ENCODE results near the gene HRK. TPM values are rescaled to one million over a fixed set of nuclear protein-coding genes. Genes with fewer than 3 reads are reported as not detected.

The HRK gene
- total and polyA plus RNA-seq, 8 donors = 0.04 to 0.16 (median 0.10) TPM; not detected in 4

DNA sequence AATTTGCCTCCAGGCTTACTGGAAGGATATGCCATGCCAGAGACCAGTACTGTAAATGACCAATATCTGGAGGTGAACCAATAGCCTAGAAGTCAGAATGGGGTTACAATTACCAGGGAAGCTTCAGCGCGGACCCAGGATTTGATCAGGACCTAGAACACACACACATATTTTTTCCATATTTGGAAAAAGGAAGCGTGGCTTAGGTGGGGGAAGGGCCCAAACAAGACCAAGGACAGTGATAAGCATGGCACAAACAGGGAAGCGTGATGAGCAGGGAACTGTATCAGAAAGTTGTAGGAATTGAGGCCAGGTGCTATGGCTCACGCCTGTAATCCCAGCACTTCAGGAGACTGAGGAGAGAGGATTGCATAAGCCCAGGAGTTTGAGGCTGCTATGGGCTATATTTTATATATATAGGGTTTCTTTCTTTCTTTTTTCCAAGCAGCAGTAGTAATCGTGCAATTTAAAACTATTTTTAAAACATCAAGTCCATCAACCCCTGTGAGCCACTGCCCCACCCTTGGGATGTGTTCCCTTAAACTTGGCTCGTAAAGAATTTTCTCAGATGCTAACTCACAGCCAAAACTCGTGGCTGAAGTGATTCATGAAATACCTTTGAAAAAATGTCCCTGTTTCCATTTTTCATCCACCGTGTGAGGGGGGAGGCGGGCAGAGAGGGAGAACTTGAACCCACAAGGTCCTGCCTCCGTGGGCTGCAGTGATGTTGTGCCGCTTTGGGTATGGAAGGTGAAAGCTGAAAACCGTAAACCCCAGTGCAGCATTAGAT lies 16.7 kb downstream of the HRK start:
- Histone ChIP-seq H3K4me3 (no peak overlapping the region), H3K27ac (no peak overlapping the region), H3K9me3 (no peaks in the 10 kb centered on the region), H3K36me3 (no peaks in the 10 kb centered on the region), H3K4me1 (no peaks in the 10 kb centered on the region), H3K27me3 (no peaks in the 10 kb centered on the region)
- WGBS, 2 donors = 42 to 59% methylated on average over 13 of the region's 13 CpGs
- DNase-seq (no peak), ATAC-seq (no peak), FAIRE-seq (no peak)
- intact Hi-C loops (cut with DNase I) = no loop called here
- TF ChIP-seq, protein P1, sequence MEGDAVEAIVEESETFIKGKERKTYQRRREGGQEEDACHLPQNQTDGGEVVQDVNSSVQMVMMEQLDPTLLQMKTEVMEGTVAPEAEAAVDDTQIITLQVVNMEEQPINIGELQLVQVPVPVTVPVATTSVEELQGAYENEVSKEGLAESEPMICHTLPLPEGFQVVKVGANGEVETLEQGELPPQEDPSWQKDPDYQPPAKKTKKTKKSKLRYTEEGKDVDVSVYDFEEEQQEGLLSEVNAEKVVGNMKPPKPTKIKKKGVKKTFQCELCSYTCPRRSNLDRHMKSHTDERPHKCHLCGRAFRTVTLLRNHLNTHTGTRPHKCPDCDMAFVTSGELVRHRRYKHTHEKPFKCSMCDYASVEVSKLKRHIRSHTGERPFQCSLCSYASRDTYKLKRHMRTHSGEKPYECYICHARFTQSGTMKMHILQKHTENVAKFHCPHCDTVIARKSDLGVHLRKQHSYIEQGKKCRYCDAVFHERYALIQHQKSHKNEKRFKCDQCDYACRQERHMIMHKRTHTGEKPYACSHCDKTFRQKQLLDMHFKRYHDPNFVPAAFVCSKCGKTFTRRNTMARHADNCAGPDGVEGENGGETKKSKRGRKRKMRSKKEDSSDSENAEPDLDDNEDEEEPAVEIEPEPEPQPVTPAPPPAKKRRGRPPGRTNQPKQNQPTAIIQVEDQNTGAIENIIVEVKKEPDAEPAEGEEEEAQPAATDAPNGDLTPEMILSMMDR (IDR thresholded peaks at IDR 0.05) = no peak

DNA sequence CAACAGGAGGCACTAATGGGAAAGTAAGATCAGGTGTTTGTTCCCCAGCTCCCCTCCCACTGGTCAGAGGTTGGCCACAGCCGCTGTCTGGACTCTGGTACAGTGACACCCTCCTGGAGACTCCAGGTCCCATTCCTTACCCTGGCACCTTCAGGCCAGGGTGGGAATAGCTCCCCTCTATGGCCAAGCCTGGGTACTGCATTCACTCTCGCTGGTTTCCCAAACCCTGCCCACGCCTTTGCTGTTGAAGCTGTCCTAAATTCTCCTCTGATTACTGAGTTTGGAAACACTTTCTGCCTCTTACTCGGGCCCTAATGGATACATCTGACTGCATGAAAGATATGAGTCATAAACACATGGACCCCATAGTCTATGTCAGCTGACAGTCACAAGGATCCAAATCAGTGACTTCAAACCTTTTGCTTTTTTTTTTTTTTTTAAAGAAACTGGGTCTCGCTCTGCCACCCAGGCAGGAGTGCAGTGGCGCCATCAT lies 17.9 kb downstream of the HRK start:
- intact Hi-C loops (cut with DNase I) = no loop called here

DNA sequence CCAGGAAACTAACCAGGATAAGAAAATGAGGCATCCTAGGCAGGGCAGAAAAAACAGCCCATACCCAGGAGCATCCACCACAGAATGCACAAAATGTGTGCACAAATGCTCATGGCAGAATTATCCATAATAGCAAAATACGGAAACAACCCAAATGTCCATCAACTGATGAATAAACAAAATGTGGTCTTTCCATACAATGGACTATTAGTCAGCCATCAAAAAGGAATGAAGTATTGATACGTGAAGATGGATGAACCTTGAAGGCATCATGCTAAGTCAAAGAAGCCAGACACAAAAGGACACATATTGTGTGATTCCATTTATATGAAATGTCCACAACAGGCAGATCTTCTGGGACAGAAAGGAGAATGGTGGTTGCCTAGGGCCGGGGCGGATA lies 19.1 kb downstream of the HRK start:
- Histone ChIP-seq H3K4me1 (no peaks in the 10 kb centered on the region), H3K36me3 (no peaks in the 10 kb centered on the region), H3K27ac (no peak overlapping the region), H3K9me3 (no peaks in the 10 kb centered on the region), H3K4me3 (no peak overlapping the region), H3K27me3 (no peaks in the 10 kb centered on the region)
- intact Hi-C loops (cut with DNase I) = no loop called here
- TF ChIP-seq, protein P1 (IDR thresholded peaks at IDR 0.05) = no peak
- DNase-seq (no peak), FAIRE-seq (no peak), ATAC-seq (no peak)
- whole genome bisulfite sequencing, 2 donors = 78 to 86% methylated on average over 4 of the region's 4 CpGs

More for the DNA sequence above, 17.9 kb downstream of the HRK start:
- no peak for FAIRE-seq
- no peak overlapping the region for H3K27ac ChIP-seq
- WGBS, 2 donors = 52 to 56% methylated on average over 6 of the region's 6 CpGs
- TF ChIP-seq, protein P1 (IDR thresholded peaks at IDR 0.05) = no peak
- H3K27me3 ChIP-seq = no peaks in the 10 kb centered on the region
- no peak for ATAC-seq
- no peaks in the 10 kb centered on the region for H3K9me3 ChIP-seq
- no peak for DNase-seq
- H3K36me3 ChIP-seq = no peaks in the 10 kb centered on the region
- H3K4me1 ChIP-seq = no peaks in the 10 kb centered on the region
- H3K4me3 ChIP-seq = no peak overlapping the region

DNA sequence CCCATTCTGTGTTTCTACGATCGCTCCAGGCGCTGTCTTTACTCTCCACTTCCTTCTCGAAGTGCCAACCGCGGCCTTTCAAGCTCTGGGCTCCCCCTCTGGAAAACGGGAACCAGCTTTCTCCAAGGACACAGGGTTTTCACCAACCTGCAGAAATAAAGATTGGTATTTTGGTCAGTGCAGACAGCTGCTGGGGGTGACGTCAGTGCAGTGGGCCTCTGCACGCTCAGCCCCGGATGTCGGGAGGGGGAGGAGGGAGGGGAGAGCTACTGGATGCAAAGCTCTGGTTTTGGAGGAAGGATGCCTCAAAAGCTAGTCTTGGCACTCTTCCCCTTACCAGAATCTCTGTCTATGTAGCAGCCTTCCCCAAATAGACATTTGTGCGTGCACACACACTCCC lies 19.9 kb downstream of the HRK start:
- FAIRE-seq = no peak
- Histone ChIP-seq H3K27me3 (no peaks in the 10 kb centered on the region), H3K27ac (no peak overlapping the region), H3K9me3 (no peaks in the 10 kb centered on the region), H3K4me3 (no peak overlapping the region), H3K36me3 (no peaks in the 10 kb centered on the region), H3K4me1 (no peaks in the 10 kb centered on the region)
- 16 to 33% methylated on average over 12 of the region's 12 CpGs for WGBS, 2 donors
- TF ChIP-seq, protein P1 (IDR thresholded peaks at IDR 0.05) = no peak
- DNase-seq = peak in 2 of 6 donors; percentile 11 to 31
- intact Hi-C loops (cut with DNase I) = no loop called here
- ATAC-seq = peak in 3 of 4 donors; percentile 44 to 70 (median 70)

DNA sequence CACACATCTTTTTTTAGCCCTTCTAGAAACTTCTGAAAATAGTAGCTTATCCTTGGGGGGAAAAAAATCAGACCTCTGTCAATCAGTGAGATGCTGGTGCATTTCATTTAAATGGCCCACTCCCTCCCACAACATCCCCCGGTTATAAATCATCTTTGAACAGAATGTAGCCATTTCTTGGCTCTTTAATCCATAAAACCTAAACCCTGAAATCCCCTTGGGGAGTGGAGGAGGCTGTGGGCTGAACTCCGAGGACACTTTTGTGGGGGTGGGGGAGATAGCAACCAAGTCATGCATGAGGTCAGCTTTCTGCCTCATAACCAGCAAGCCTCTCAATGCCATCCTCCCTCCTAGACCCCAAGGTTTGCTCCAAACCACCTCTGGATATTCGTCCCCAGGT lies 21.0 kb downstream of the HRK start:
- no peak overlapping the region for H3K27ac ChIP-seq
- no peak overlapping the region for H3K4me3 ChIP-seq
- no peaks in the 10 kb centered on the region for H3K9me3 ChIP-seq
- intact Hi-C loops (cut with DNase I) = no loop called here
- no peak for DNase-seq
- FAIRE-seq = no peak
- TF ChIP-seq, protein P1 (IDR thresholded peaks at IDR 0.05) = no peak
- WGBS, 2 donors = 43 to 56% methylated on average over 3 of the region's 3 CpGs
- no peaks in the 10 kb centered on the region for H3K4me1 ChIP-seq
- ATAC-seq = no peak
- H3K27me3 ChIP-seq = peaks cover 0 to 2% (median 0%) of the 10 kb centered on the region in 4 donors
- no peaks in the 10 kb centered on the region for H3K36me3 ChIP-seq
